D721Med (cell line): ENCODE data around the gene MOGAT1.

Source experiments
- DNase-seq: peaks from one replicate; pipeline ENCODE4 v3.0.0; 2011; ENCODE audit warnings: low spot score; ENCODE audit not compliant: insufficient read length
- FAIRE-seq: peaks from 2 replicates; lab custom pipeline; 2011; peaks lifted over from hg19 to GRCh38; lab: Jason Lieb, UNC
- TF ChIP-seq, protein P1 (sequence below): IDR thresholded peaks from 2 replicates; pipeline ENCODE4 v1.5.1; 2012; ENCODE audit warnings: mild to moderate bottlenecking, control low read depth; ENCODE audit not compliant: insufficient read depth; ENCODE audit errors: missing control alignments

MOGAT1 gene

GRCh38 chr2:222670191-222671038 lies 1.0 kb upstream of the MOGAT1 start:
- FAIRE-seq (no peak), DNase-seq (no peak)
- TF ChIP-seq, protein P1, sequence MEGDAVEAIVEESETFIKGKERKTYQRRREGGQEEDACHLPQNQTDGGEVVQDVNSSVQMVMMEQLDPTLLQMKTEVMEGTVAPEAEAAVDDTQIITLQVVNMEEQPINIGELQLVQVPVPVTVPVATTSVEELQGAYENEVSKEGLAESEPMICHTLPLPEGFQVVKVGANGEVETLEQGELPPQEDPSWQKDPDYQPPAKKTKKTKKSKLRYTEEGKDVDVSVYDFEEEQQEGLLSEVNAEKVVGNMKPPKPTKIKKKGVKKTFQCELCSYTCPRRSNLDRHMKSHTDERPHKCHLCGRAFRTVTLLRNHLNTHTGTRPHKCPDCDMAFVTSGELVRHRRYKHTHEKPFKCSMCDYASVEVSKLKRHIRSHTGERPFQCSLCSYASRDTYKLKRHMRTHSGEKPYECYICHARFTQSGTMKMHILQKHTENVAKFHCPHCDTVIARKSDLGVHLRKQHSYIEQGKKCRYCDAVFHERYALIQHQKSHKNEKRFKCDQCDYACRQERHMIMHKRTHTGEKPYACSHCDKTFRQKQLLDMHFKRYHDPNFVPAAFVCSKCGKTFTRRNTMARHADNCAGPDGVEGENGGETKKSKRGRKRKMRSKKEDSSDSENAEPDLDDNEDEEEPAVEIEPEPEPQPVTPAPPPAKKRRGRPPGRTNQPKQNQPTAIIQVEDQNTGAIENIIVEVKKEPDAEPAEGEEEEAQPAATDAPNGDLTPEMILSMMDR, result no peak

GRCh38 chr2:222672068-222672401 lies 577 bp downstream of the MOGAT1 start:
- FAIRE-seq (no peak), DNase-seq (no peak)
- TF ChIP-seq, protein P1, result no peak

GRCh38 chr2:222673273-222673672 lies 1.8 kb downstream of the MOGAT1 start:
- TF ChIP-seq, protein P1, result no peak
- no peak for FAIRE-seq
- DNase-seq, result no peak

DNA sequence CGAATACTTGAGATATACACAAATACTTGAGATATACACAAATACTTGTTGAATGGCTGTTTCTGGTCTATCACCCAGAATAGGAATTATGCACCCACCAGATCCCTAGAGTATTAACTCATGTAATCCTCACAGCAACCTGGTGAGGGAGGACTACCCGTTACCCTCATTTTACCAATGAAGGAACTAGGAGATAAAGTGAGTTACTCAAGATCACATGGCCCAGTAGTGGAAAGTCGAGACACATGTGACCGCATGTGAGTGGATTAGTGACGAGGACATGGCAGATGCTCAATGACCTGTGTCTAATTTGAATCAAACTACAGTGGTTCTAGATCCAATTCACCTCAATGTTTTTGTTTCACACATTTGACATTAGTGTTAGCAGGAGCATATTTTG lies 2.4 kb downstream of the MOGAT1 start:
- DNase-seq (no peak), FAIRE-seq (no peak)
- TF ChIP-seq, protein P1, result no peak

- TF ChIP-seq, protein P1, result no peak
- FAIRE-seq (no peak), DNase-seq (no peak)
Observed at GRCh38 chr2:222677981-222678380, 6.5 kb downstream of the MOGAT1 start.

GRCh38 chr2:222683805-222684204 lies 12.3 kb downstream of the MOGAT1 start:
- TF ChIP-seq, protein P1, result no peak
- DNase-seq, result no peak
- no peak for FAIRE-seq

DNA sequence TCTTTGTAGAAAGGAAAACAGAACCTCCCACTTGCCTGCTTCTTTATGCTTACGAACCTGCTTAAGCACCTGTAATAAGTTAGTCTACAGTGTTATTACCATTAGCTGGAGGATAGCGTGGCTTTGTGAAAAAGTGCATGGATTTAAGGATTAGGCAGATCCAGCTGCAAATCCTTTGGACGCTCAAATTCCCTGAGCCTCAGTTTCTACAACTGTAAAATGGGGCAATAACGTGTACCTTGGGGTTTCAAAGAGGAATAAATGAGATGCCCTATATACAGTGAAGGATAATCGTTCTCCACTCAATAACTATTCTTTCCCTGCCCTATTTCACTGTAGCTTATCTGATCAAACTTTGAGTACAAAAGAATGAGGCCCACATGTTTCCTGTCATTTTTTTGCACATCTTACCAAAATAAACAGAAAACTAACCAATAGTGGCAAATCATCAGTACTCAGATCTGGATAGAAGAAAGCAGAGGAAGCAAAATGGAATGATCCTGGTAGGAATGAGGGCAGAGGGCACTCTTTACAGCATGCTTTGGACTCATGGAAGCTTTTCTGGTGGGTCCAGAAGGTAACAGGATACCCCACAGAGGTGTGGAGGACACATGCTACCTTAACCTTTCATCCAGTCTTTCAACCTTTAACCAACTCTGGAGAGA lies 14.8 kb downstream of the MOGAT1 start:
- FAIRE-seq, result no peak
- no peak for DNase-seq
- TF ChIP-seq, protein P1, result no peak
